ENCODE results near the gene PBX2.

PBX2 gene

DNA sequence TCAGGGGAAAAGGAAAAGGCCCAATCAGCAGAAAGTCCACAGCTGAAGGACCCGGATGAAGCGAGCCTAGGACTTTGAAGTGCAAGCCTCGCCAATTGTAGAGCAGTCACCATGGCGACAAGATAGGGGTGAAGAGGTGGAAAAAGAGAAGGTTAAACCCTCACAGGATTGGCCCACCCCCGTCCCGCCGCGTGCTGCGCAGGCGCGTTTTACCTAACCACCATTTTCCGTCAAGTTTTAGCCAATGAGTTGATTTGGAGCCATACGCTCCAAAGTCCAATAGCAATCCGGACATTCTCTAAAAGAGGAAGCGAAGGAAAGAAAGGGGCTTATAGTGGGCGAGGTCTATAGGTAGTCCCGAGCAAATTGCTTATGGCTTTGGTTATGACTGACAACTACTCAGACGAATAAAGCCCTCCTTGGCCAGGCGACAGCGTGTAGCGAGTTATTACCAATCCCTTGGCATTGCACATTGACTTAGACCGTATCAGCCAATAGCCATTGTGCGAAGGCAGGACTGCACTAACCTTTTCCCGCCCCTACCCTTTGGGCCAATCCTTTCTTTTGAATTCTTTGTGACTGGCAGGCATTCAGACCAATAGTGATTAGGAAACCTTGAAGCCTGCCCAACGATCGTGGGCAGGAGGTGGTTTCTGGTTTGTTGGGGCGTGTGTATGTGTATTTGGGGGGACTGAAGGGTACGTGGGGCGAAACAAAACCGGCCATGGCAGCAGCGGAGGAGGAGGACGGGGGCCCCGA lies 12.0 kb downstream of the PBX2 start, which contains the start of gene RNF5:
TSS of gene RNF5 (plus strand) at position 618 of the 759 bp plus-strand sequence. CDS start at position 725, 107 bp downstream.
- DNase-seq (ENCODE audit: low spot score) = peak; percentile 99
- TF ChIP-seq, protein P1, sequence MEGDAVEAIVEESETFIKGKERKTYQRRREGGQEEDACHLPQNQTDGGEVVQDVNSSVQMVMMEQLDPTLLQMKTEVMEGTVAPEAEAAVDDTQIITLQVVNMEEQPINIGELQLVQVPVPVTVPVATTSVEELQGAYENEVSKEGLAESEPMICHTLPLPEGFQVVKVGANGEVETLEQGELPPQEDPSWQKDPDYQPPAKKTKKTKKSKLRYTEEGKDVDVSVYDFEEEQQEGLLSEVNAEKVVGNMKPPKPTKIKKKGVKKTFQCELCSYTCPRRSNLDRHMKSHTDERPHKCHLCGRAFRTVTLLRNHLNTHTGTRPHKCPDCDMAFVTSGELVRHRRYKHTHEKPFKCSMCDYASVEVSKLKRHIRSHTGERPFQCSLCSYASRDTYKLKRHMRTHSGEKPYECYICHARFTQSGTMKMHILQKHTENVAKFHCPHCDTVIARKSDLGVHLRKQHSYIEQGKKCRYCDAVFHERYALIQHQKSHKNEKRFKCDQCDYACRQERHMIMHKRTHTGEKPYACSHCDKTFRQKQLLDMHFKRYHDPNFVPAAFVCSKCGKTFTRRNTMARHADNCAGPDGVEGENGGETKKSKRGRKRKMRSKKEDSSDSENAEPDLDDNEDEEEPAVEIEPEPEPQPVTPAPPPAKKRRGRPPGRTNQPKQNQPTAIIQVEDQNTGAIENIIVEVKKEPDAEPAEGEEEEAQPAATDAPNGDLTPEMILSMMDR (conservative IDR thresholded peaks at IDR 0.05; ENCODE audit: low read depth) = no peak
- peak within 1 kb of the TSS; percentile 97 for H3K27ac ChIP-seq
- ChIA-PET CTCF (interaction anchor here (1.2 kb wide), 1 partner anchor 17 kb away, joined by 3 read pairs; no protein-coding TSS in a partner anchor), POLR2A (ENCODE audit: low non-redundant PET) (interaction anchor here (0.7 kb wide), 1 partner anchor 18 kb away, joined by 3 read pairs; no protein-coding TSS in a partner anchor)

DNA sequence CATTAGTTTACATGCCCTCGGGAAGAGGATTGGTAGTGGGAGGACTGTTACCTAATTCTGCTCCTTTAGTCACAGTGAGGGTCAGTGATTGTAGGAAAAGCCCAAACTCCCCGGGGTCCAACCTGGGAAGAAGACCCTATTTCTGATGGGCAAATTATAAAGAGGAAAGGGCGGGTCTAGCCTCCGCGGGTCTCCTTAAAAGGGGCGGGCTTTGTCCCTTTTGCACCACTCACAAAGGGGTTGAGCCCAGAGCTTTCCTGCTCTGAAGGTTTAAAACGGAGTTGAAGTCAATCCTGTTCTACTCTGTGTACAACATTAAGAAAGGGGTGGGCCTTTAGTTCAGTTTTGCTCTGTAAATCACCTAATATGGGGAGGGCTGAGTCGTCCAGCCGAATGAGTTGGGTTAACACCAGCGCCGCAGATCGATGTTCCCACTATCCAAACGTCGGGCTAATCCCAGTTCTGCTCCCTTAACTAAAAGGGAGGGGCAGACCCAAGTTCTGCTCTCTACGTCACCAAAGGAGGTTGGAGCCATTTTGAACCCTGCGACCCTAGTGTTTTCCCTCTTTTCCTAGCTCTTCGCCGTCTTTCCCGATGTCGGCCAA lies 12.7 kb downstream of the PBX2 start:
- ChIA-PET POLR2A (ENCODE audit: low non-redundant PET) (interaction anchor here (0.5 to 0.7 kb wide), 2 partner anchors 18 to 261 kb away, joined by 3 read pairs; no protein-coding TSS in a partner anchor), CTCF (interaction anchor here (0.8 to 1.2 kb wide), 2 partner anchors 18 to 58 kb away, joined by 3 read pairs; no protein-coding TSS in a partner anchor)
- TF ChIP-seq, protein P1 (conservative IDR thresholded peaks at IDR 0.05; ENCODE audit: low read depth) = no peak
- peak overlapping the region; percentile 97 for H3K27ac ChIP-seq
- DNase-seq (ENCODE audit: low spot score) = no peak

GRCh38 chr6:32176476-32177182 lies 13.4 kb downstream of the PBX2 start:
- peak overlapping the region; percentile 97 for H3K27ac ChIP-seq
- ChIA-PET POLR2A (ENCODE audit: low non-redundant PET) (interaction anchor here (0.5 kb wide), 3 partner anchors 260 to 795 kb away, joined by 3 to 4 read pairs (median 3); no protein-coding TSS in a partner anchor), CTCF (interaction anchor here (0.8 to 1.2 kb wide), 2 partner anchors 19 to 57 kb away, joined by 3 read pairs; no protein-coding TSS in a partner anchor)
- TF ChIP-seq, protein P1 (conservative IDR thresholded peaks at IDR 0.05; ENCODE audit: low read depth) = no peak
- DNase-seq (ENCODE audit: low spot score) = peak; percentile 77

DNA sequence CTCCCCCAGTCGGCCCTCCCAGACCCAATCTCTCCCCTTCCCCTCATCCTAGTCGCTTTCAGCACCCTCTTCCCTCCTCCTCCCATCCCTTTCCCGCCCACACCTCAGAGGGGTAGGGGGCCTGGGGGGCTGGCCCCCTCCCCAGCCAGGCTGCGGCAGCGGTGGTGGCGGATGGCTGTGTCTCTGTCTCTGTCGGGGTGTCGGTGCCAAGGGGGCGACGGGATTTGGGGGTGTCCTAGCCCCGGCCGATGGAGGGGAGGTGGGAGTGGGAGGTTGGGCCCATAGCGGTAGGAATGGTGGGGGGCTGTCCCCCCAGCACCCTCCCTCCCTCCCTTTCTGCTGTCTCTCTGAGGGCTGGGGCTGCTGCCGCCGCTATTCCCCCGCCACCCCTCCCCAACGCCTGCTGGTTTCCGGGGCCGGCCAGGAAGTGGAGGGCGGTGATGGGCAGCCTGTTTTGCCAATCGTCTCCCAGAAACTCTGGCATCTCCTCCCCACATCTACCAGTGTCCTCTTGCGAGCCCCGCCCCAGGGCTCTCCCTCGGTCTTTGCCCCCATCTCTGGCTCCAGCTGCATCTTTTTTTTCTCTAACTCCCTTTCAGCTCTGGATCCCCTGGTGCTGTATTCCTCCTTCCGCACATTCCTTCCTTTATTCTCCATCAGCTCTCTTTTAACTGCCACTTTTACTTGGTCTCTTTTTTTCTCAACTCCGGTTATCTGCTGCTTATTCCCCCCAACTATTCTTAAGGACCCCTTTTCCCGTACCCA lies 14.1 kb downstream of the PBX2 start, which contains the start of gene AGPAT1:
TSS of gene AGPAT1 (minus strand) at position 374 of the 765 bp plus-strand sequence. CDS start 4,588 bp downstream, outside the sequence.
- peak within 1 kb of the TSS; percentile 97 for H3K27ac ChIP-seq
- TF ChIP-seq, protein P1 (conservative IDR thresholded peaks at IDR 0.05; ENCODE audit: low read depth) = no peak
- POLR2A ChIA-PET (ENCODE audit: low non-redundant PET) = interaction anchor here (0.5 kb wide), 2 partner anchors 744 to 796 kb away, joined by 3 to 4 read pairs; no protein-coding TSS in a partner anchor
- peak; percentile 97 for DNase-seq (ENCODE audit: low spot score)
- CTCF ChIA-PET = no interaction called here

DNA sequence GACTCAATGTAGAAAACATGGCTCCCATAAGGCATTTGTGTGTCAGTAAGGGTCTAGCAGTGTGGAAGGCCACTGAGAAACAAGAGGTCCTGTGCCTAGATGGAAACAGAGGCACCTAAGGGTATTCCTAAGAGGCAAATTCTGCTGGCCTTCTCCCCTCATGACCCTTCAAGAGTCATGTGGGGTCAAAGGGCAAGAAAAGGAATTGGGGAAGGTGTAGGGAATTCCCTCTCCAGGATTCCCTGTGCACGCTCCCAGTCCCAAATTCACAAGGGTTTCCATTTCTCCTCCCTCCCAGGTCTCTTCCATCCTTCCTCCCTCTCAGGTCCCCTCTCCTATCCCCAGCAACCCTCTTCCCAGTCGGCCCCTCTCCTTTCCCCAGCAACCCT lies 14.7 kb downstream of the PBX2 start:
- no peak for DNase-seq (ENCODE audit: low spot score)
- ChIA-PET POLR2A (ENCODE audit: low non-redundant PET) (no interaction called here), CTCF (no interaction called here)
- peak overlapping the region; percentile 97 for H3K27ac ChIP-seq
- TF ChIP-seq, protein P1 (conservative IDR thresholded peaks at IDR 0.05; ENCODE audit: low read depth) = no peak
